Lung (tissue), 12 donors: ENCODE results near the gene PTP4A2. TPM values are rescaled to one million over a fixed set of nuclear protein-coding genes. Genes with fewer than 3 reads are reported as not detected.

ENCODE experiments used
- ATAC-seq: fragments of 200-7000 bp; cut with Tn5 transposase; one replicate; pipeline ENCODE4 v1.9.1; 2020; ENCODE audit warnings: moderate number of reproducible peaks; ENCODE audit not compliant: insufficient read depth, low FRiP score
- DNase-seq, 3 donors: peaks; one replicate each; pipeline ENCODE4 v3.0.0-alpha.2; 2013 to 2017
- H3K27ac ChIP-seq, 2 donors: one replicate each; pipeline ENCODE4 v1.5.1; 2013; ENCODE audit warnings: mild to moderate bottlenecking in 2 of 2, moderate library complexity in 2 of 2, control low read depth in 1 of 2, inconsistent platforms in 1 of 2, low read depth in 1 of 2, low read length in 1 of 2
- H3K27me3 ChIP-seq, 3 donors: one replicate each; pipeline ENCODE4 v1.5.1; 2013; ENCODE audit warnings: low read length in 2 of 3; ENCODE audit not compliant: control insufficient read depth in 3 of 3, insufficient read depth in 3 of 3
- H3K36me3 ChIP-seq, 4 donors: one replicate each; pipeline ENCODE4 v1.5.1; 2013; ENCODE audit warnings: low read length in 4 of 4, mild to moderate bottlenecking in 1 of 4, moderate library complexity in 1 of 4; ENCODE audit not compliant: control insufficient read depth in 4 of 4, insufficient read depth in 4 of 4
- H3K4me1 ChIP-seq, 5 donors: one replicate each; pipeline ENCODE4 v1.5.1; 2013; ENCODE audit warnings: low read length in 5 of 5, mild to moderate bottlenecking in 2 of 5, moderate library complexity in 1 of 5; ENCODE audit not compliant: control insufficient read depth in 5 of 5, insufficient read depth in 5 of 5
- H3K4me3 ChIP-seq: one replicate; pipeline ENCODE4 v1.5.1; 2013; ENCODE audit warnings: mild to moderate bottlenecking, control low read depth, moderate library complexity
- H3K9ac ChIP-seq, 2 donors: one replicate each; pipeline ENCODE4 v1.5.1; 2013; ENCODE audit warnings: low read length in 2 of 2, control low read depth in 1 of 2; ENCODE audit not compliant: insufficient read depth in 1 of 2
- H3K9me3 ChIP-seq, 4 donors: one replicate each; pipeline ENCODE4 v1.5.1; 2013; ENCODE audit warnings: low read length in 3 of 4, mild to moderate bottlenecking in 1 of 4, moderate library complexity in 1 of 4; ENCODE audit not compliant: control insufficient read depth in 4 of 4, insufficient read depth in 3 of 4
- CTCF ChIP-seq: IDR thresholded peaks from 2 replicates; pipeline ENCODE4 v1.5.1; 2012; ENCODE audit warnings: mild to moderate bottlenecking; ENCODE audit errors: control extremely low read depth, extremely low read depth
- WGBS, 2 donors: extraction: QIAGEN DNeasy Blood & Tissue Kit; methylation state at CpG; one replicate each; pipeline ENCODE4 v1.1.7; 2013; 5-methylcytosine and 5-hydroxymethylcytosine counted together
- polyA plus RNA-seq, 2 donors: library from polyadenylated mRNA; stranded (reverse); fragments of 200-250 nt; gene quantifications; one replicate each; pipeline ENCODE4 v1.2.1, GENCODE V29; 2013
- total RNA-seq, 2 donors: library from RNA; depleted of rRNA in 1 of 2; stranded (reverse); fragments of >200 nt in 1 of 2; gene quantifications; one replicate each; pipeline ENCODE4 v1.2.1, GENCODE V29; 2014 to 2021
- donor health status: control.
- donor health status: control.
- donor health status: Bipolar disorder and iron deficiency.
- donor health status: healthy.
- donor health status: DM: yes; HTN: yes; CAD: no.

PTP4A2 gene
- total and polyA plus RNA-seq, 4 donors, result 90.4 to 274 (median 163) TPM

- no peak overlapping the region for H3K27ac ChIP-seq
- ATAC-seq (peak; percentile 41), DNase-seq (no peak)
- no peaks in the 10 kb centered on the region for H3K27me3 ChIP-seq
- H3K4me1 ChIP-seq, result peaks cover 0 to 13% (median 3%) of the 10 kb centered on the region in 5 donors
- H3K4me3 ChIP-seq, result no peak overlapping the region
- no peak for TF ChIP-seq CTCF
- 33 to 41% methylated on average over 2 of the region's 2 CpGs for WGBS, 2 donors
- H3K9me3 ChIP-seq, result no peaks in the 10 kb centered on the region
- H3K9ac ChIP-seq, result no peak overlapping the region
- peaks cover 20 to 37% (median 32%) of the 10 kb centered on the region in 4 donors for H3K36me3 ChIP-seq
Measured at GRCh38 chr1:31910933-31911332, 27.2 kb downstream of the PTP4A2 start.

- H3K27me3 ChIP-seq, result no peaks in the 10 kb centered on the region
- ATAC-seq (no peak), DNase-seq (peak in 2 of 3 donors; percentile 59 to 78)
- H3K4me1 ChIP-seq, result peaks cover 0 to 13% (median 3%) of the 10 kb centered on the region in 5 donors
- H3K27ac ChIP-seq, result no peak overlapping the region
- H3K9ac ChIP-seq, result no peak overlapping the region
- 88 to 95% methylated on average over 1 of the region's 1 CpG for WGBS, 2 donors
- H3K36me3 ChIP-seq, result peaks cover 17 to 37% (median 31%) of the 10 kb centered on the region in 4 donors
- no peak overlapping the region for H3K4me3 ChIP-seq
- H3K9me3 ChIP-seq, result no peaks in the 10 kb centered on the region
- no peak for TF ChIP-seq CTCF
Measured at GRCh38 chr1:31909691-31910090, 28.5 kb downstream of the PTP4A2 start.

- DNase-seq, result no peak
- Histone ChIP-seq H3K27ac (no peak overlapping the region), H3K4me3 (no peak overlapping the region), H3K36me3 (peaks cover 14 to 31% (median 22%) of the 10 kb centered on the region in 4 donors), H3K4me1 (peaks cover 0 to 10% (median 3%) of the 10 kb centered on the region in 5 donors), H3K9ac (no peak overlapping the region), H3K9me3 (no peaks in the 10 kb centered on the region), H3K27me3 (no peaks in the 10 kb centered on the region)
- 98% methylated on average over 2 of the region's 2 CpGs for WGBS, 2 donors
- TF ChIP-seq CTCF, result no peak
- ATAC-seq, result no peak
Measured at GRCh38 chr1:31906557-31906956, 31.6 kb downstream of the PTP4A2 start.

- H3K4me3 ChIP-seq, result no peak overlapping the region
- TF ChIP-seq CTCF, result no peak
- ATAC-seq, result no peak
Measured at GRCh38 chr1:31905681-31906080, 32.5 kb downstream of the PTP4A2 start.

More at GRCh38 chr1:31905681-31906080, 32.5 kb downstream of the PTP4A2 start:
- Histone ChIP-seq H3K36me3 (peaks cover 14 to 27% (median 20%) of the 10 kb centered on the region in 4 donors), H3K27ac (no peak overlapping the region), H3K9ac (no peak overlapping the region), H3K4me1 (peaks cover 0 to 5% (median 0%) of the 10 kb centered on the region in 5 donors), H3K27me3 (no peaks in the 10 kb centered on the region), H3K9me3 (no peaks in the 10 kb centered on the region)
- no peak for DNase-seq
- WGBS, 2 donors, result 91 to 94% methylated on average over 2 of the region's 2 CpGs
